ENCODE measurements around the gene RPS16. TPM values are rescaled to one million over a fixed set of nuclear protein-coding genes. Genes with fewer than 3 reads are reported as not detected.

RPS16 gene
- total and polyA plus RNA-seq, 2 of the 8 experiments (the other 6 are each of a cell fraction or from before 2014, with no cell fraction given) = 2,433 to 7,810 TPM

DNA sequence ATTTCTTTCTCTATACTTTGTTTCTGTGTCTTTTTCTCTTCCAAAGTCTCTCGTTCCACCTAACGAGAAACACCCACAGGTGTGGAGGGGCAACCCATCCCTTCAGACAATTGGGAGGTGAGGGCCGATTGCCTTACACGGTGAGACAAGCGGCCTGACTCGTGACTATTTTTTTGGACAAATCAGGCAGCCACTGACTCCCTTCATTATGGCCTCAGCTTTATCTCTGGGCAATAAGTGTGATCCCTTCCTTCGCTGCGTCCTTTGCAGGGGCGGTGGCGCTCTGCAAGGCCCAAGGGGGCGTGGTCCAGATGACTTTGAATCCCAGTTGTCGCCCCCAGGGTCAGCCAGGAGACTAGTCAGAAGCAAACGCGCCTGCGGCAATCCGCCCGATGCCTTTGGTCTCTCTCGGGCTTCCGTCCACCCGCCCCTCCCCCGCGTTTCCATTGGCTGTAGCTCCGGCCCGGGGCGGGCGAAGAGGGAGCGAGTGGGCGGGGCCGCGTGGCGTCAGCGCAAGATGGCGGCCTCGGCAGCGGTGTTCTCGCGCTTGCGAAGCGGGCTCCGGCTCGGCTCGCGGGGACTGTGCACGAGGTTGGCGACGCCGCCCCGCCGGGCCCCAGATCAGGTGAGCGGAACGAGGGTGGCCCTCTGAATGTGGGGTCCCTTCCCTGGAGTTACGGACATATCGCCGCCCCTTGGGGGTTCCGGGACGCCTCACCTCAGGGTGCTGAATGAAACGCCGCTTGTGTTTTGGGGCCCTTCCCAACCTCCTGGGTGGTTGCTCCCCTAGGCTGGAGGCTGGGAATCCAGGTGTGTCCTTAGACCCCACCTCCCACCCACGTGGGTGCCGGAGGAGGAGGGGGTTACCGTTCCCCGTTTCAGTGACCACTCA lies 44.8 kb upstream of the RPS16 start, which contains the start of gene TIMM50:
Gene TIMM50 (plus strand): TSS at position 502 of the 892 bp plus-strand sequence. CDS start 16 bp downstream, at position 518.
- Histone ChIP-seq H2BK20ac (ENCODE audit: low read length) (no peak within 1 kb of the TSS), H4K91ac (replicated peaks; ENCODE audit: insufficient read length, low read length) (peak within 1 kb of the TSS; percentile 22), H3K9ac (replicated peaks in 1 of 4; ENCODE audit: extremely low read depth in 1 of 4, low read depth in 3 of 4, low read length in 3 of 4) (peak within 1 kb of the TSS; percentile 95 to 99 (median 96)), H2AFZ (ENCODE audit: low read length) (peak within 1 kb of the TSS; percentile 64; the same call in 1 of the 2 replicates), H3K79me1 (ENCODE audit: low read depth, low read length) (peaks cover 4% of the 10 kb centered on the region), H3K9me3 (ENCODE audit: insufficient read depth in 2 of 2, low read depth in 1 of 2, low read length in 1 of 2) (no peaks in the 10 kb centered on the region), H4K5ac (ENCODE audit: insufficient read length, low read depth, low read length) (peak within 1 kb of the TSS; percentile 39), H4K20me1 (replicated peaks in 1 of 2; ENCODE audit: control insufficient read depth in 1 of 2, insufficient read depth in 2 of 2, low read length in 2 of 2) (peaks cover 2 to 4% of the 10 kb centered on the region in 2 experiments), H3K18ac (ENCODE audit: extremely low read depth, low read length) (peak within 1 kb of the TSS; percentile 85; the same call in 1 of the 2 replicates), H3K56ac (replicated peaks; ENCODE audit: insufficient read length, low read depth, low read length) (peak within 1 kb of the TSS; percentile 55), H3K4me3 (ENCODE audit: extremely low read depth in 1 of 4, insufficient read depth in 2 of 4, low read depth in 3 of 4, low read length in 4 of 4) (peak within 1 kb of the TSS; percentile 89 to 98 (median 95)), H3K23me2 (ENCODE audit: low read depth, low read length) (peaks cover 5% of the 10 kb centered on the region), H2BK120ac (replicated peaks; ENCODE audit: low read depth, low read length) (no peak within 1 kb of the TSS), H3K79me2 (ENCODE audit: control insufficient read depth in 1 of 2, insufficient read depth in 2 of 2, low read length in 2 of 2) (peaks cover 6 to 24% of the 10 kb centered on the region in 2 experiments; a peak in 3 of 4 replicates), H3K4ac (replicated peaks; ENCODE audit: insufficient read length, low read depth, low read length) (peak within 1 kb of the TSS; percentile 1), H3K23ac (ENCODE audit: insufficient read length) (no peak within 1 kb of the TSS), H2BK15ac (ENCODE audit: low read length) (peak within 1 kb of the TSS; percentile 92; the same call in 1 of the 2 replicates), H3K27me3 (replicated peaks in 1 of 4; ENCODE audit: control insufficient read depth in 3 of 4, extremely low read depth in 1 of 4, insufficient read depth in 3 of 4, low read length in 3 of 4) (no peaks in the 10 kb centered on the region), H3K27ac (ENCODE audit: low read depth, low read length) (peak within 1 kb of the TSS; percentile 93), H4K8ac (ENCODE audit: extremely low read depth, insufficient read depth, low read length) (peak within 1 kb of the TSS; percentile 98), H3K14ac (ENCODE audit: insufficient read length) (no peak within 1 kb of the TSS), H3K4me2 (ENCODE audit: insufficient read depth in 1 of 2, low read depth in 2 of 2, low read length in 2 of 2) (peak within 1 kb of the TSS; percentile 88 to 95), H3K4me1 (replicated peaks in 1 of 4; ENCODE audit: control insufficient read depth in 3 of 4, insufficient read depth in 4 of 4, low read length in 3 of 4) (peaks cover 0 to 10% (median 4%) of the 10 kb centered on the region in 4 experiments; a peak in 5 of 7 replicates), H3K36me3 (ENCODE audit: control insufficient read depth in 2 of 4, insufficient read depth in 4 of 4, low read length in 3 of 4) (peaks cover 11 to 36% (median 19%) of the 10 kb centered on the region in 4 experiments), H2BK5ac (ENCODE audit: low read depth, low read length) (peak within 1 kb of the TSS; percentile 79), H2BK12ac (ENCODE audit: low read depth, low read length) (peak within 1 kb of the TSS; percentile 75), H2AK5ac (ENCODE audit: low read depth, low read length) (no peak within 1 kb of the TSS)
- DNase-seq (ENCODE audit: low read depth in 1 of 2, low spot score in 2 of 2) (peak; percentile 97 to 98), FAIRE-seq (peak; percentile 62)
- ChIA-PET POLR2A (ENCODE audit: partially characterized antibody) (interaction anchor here (0.7 to 8.3 kb wide), 14 partner anchors 12 to 124 kb away, joined by 3 to 96 read pairs (median 4); partner anchors contain the start of genes DLL3, RPS16 and SUPT5H), CTCF (ENCODE audit: partially characterized antibody) (interaction anchor here (1.3 to 1.5 kb wide), 2 partner anchors 9 to 52 kb away, joined by 4 to 5 read pairs; partner anchors contain the start of gene EID2B)
- WGBS, 2 experiments (ENCODE audit: extremely low coverage in 1 of 2, insufficient coverage in 1 of 2, insufficient read length in 1 of 2, insufficient replicate concordance in 2 of 2, low coverage in 1 of 2, low lambda C conversion rate in 2 of 2, missing lambda C conversion rate in 1 of 2) = 7% methylated on average over 37 of the region's 62 CpGs; no CpG with 5 or more reads in 1 of the 2 experiments
- no peak for TF ChIP-seq SUZ12 (IDR thresholded peaks at IDR 0.05; ENCODE audit: low read length)
- TF ChIP-seq, protein P1, sequence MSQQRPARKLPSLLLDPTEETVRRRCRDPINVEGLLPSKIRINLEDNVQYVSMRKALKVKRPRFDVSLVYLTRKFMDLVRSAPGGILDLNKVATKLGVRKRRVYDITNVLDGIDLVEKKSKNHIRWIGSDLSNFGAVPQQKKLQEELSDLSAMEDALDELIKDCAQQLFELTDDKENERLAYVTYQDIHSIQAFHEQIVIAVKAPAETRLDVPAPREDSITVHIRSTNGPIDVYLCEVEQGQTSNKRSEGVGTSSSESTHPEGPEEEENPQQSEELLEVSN (IDR thresholded peaks at IDR 0.05) = peak; percentile 55
- peak; percentile 77; the same call in 1 of the 2 replicates for TF ChIP-seq POLR2AphosphoS5 (IDR thresholded peaks at IDR 0.05; ENCODE audit: low read depth, low read length)
- TF ChIP-seq YY1 (IDR thresholded peaks at IDR 0.05; ENCODE audit: low read depth, low read length) = peak; percentile 97
- no peak for TF ChIP-seq RFX5 (IDR thresholded peaks at IDR 0.05; ENCODE audit: borderline replicate concordance, low read depth, low read length)
- TF ChIP-seq RXRA (IDR thresholded peaks at IDR 0.05; ENCODE audit: insufficient read depth, low read depth, low read length) = no peak
- no peak for TF ChIP-seq ATF3 (IDR thresholded peaks at IDR 0.05; ENCODE audit: insufficient read depth, low read depth, low read length)
- peak; percentile 84 for TF ChIP-seq MAX (IDR thresholded peaks at IDR 0.05)
- peak; percentile 72; the same call in 1 of the 2 replicates for TF ChIP-seq GTF2F1 (IDR thresholded peaks at IDR 0.05; ENCODE audit: borderline replicate concordance, low read depth, low read length)

Data from H1 (cell line).